Sciatic nerve (tissue), 2 donors: ENCODE data around the gene COL18A1. TPM values are rescaled to one million over a fixed set of nuclear protein-coding genes. Genes with fewer than 3 reads are reported as not detected.

Source experiments
- ATAC-seq: fragments of 200-7000 bp; cut with Tn5 transposase; one replicate; pipeline ENCODE4 v1.9.1; 2020; ENCODE audit warnings: mild to moderate bottlenecking, moderate library complexity
- DNase-seq: peaks from one replicate; pipeline ENCODE4 v3.0.0-alpha.2; 2020; ENCODE audit warnings: low spot score
- intact Hi-C: fragments of 100-400 bp; cut with DNase I; formaldehyde crosslinking; loops from one replicate; pipeline ENCODE4 v1.14.2; 2022
- microRNA-seq: library from miRNA; unstranded; fragments of <30 nt; microRNA quantifications from one replicate; pipeline ENCODE4 v1.2.0, GENCODE V29; 2020
- total RNA-seq: library from RNA; stranded (reverse); fragmentation: NEBNext Ultra II Directional; extraction: Animal tissue kit (Norgen Biotek cat#: 25700); gene quantifications from one replicate; pipeline ENCODE4 v1.2.1, GENCODE V29; 2021
- donor health status: DM: no; HTN: no; CAD: no.
- donor health status: DM: no; HTN: no; CAD: no.

The COL18A1 gene
- total RNA-seq, 1 donor from 2014 or later, result 129 TPM

DNA sequence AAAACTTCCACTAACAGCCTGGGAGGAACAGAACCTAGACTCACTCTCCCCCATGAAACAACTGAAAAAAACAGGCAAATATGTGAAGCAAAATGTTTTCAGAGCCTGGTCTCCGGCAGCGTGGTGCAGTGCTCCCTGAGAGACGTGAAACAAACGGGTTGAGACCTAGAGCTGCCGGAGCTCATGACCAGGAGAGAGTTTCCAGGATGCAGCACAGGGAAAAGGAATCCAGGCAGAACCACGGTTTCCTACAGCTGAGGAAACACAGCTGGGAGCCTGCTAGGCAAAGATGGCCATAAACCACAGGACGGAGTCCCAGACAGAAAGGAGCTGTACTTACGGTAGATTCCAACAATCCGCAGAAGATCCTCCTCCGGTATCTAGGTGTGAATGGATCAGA is 157.4 kb downstream of the COL18A1 start:
- ATAC-seq, result peak; percentile 71
- intact Hi-C loops, result no loop called here
- DNase-seq, result peak; percentile 53

DNA sequence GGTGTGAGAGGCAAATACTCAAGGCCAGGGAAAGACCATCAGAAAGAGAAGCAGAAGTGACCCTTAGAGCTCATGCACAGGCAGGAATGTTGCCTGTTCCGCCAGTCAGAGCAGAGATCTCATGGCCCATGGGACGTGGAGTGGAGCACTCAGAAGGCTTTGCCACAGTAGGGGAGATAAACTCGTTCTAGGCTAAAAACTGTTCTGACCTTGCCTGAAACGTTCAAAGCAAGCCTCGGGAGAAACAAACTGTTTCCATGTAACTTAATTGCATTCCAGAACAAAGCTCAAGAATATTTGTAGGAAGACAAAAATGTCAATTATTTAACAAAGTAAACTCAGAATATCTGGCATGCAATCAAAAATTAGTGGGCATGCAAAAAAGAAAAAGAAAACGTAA is 158.0 kb downstream of the COL18A1 start:
- DNase-seq (peak; percentile 30), ATAC-seq (no peak)
- intact Hi-C loops, result no loop called here

Small RNA genes lying within 50 kb of the gene (microRNA-seq; reads per million reads assigned to microRNA genes)
- gene MIR6815, result 5.4 reads per million, percentile 12 among the genes with 10 or more reads in this experiment

Other genes starting within 250 kb of the COL18A1 start
- gene POFUT2, start 117.3 kb upstream of the COL18A1 start, total RNA-seq, result 44.2 TPM
- gene SLC19A1, start 137.3 kb downstream of the COL18A1 start, total RNA-seq, result 10.2 TPM
- 14.1 TPM for gene PCBP3, start 238.6 kb downstream of the COL18A1 start, total RNA-seq